H9 (cell line): ENCODE measurements around the gene KCNH1. TPM values are rescaled to one million over a fixed set of nuclear protein-coding genes. Genes with fewer than 3 reads are reported as not detected.

Experiments used
- DNase-seq: peaks from one replicate; pipeline ENCODE4 v3.0.0-alpha.2; 2017
- H2AFZ ChIP-seq: one replicate; pipeline ENCODE4 v1.6.1; 2013; ENCODE audit warnings: mild to moderate bottlenecking, low read length, control low read depth, moderate library complexity
- H2AK5ac ChIP-seq: 2 replicates; pipeline ENCODE4 v1.6.1; 2013; ENCODE audit warnings: low read length, control low read depth, mixed read lengths; ENCODE audit not compliant: insufficient read length
- H2BK120ac ChIP-seq: one replicate; pipeline ENCODE4 v1.6.1; 2013; ENCODE audit warnings: low read depth, mild to moderate bottlenecking, low read length, control low read depth, inconsistent platforms; ENCODE audit not compliant: poor library complexity, severe bottlenecking
- H2BK12ac ChIP-seq: 2 replicates; pipeline ENCODE4 v1.6.1; 2013; ENCODE audit warnings: low read length, control low read depth, mixed read lengths, low read depth; ENCODE audit not compliant: insufficient read length
- H2BK15ac ChIP-seq: 2 replicates; pipeline ENCODE4 v1.6.1; 2013; ENCODE audit warnings: low read depth, low read length, control low read depth
- H2BK20ac ChIP-seq: one replicate; pipeline ENCODE4 v1.6.1; 2013; ENCODE audit warnings: low read depth, mild to moderate bottlenecking, low read length, control low read depth, inconsistent platforms; ENCODE audit not compliant: poor library complexity, severe bottlenecking
- H2BK5ac ChIP-seq: 2 replicates; pipeline ENCODE4 v1.6.1; 2013; ENCODE audit warnings: low read length, control low read depth, mixed read lengths; ENCODE audit not compliant: insufficient read length
- H3K14ac ChIP-seq: 2 replicates; pipeline ENCODE4 v1.6.1; 2013; ENCODE audit warnings: low read length, control low read depth; ENCODE audit not compliant: insufficient read depth
- H3K18ac ChIP-seq: 2 replicates; pipeline ENCODE4 v1.6.1; 2013; ENCODE audit warnings: low read depth, mild to moderate bottlenecking, mixed read lengths, low read length, control low read depth; ENCODE audit not compliant: insufficient read length
- H3K23ac ChIP-seq: 2 replicates; pipeline ENCODE4 v1.6.1; 2013; ENCODE audit warnings: low read length, control low read depth, mixed read lengths, low read depth; ENCODE audit not compliant: insufficient read length
- H3K23me2 ChIP-seq: 2 replicates; pipeline ENCODE4 v1.6.1; 2013; ENCODE audit warnings: low read depth, mild to moderate bottlenecking, mixed read lengths, low read length, control low read depth; ENCODE audit not compliant: insufficient read length, poor library complexity, severe bottlenecking
- H3K27ac ChIP-seq: 2 replicates; pipeline ENCODE4 v1.5.1; 2013; ENCODE audit warnings: low read length, control low read depth, mixed read lengths, low read depth; ENCODE audit not compliant: insufficient read length
- H3K27me3 ChIP-seq: 2 replicates; pipeline ENCODE4 v1.6.1; 2013; ENCODE audit warnings: low read length, control low read depth, inconsistent platforms; ENCODE audit not compliant: insufficient read depth
- H3K4ac ChIP-seq: 2 replicates; pipeline ENCODE4 v1.6.1; 2013; ENCODE audit warnings: low read depth, mild to moderate bottlenecking, control low read depth, inconsistent platforms, low read length, moderate library complexity
- H3K4me1 ChIP-seq: 2 replicates; pipeline ENCODE4 v1.6.1; 2013; ENCODE audit warnings: low read length, control low read depth, inconsistent platforms; ENCODE audit not compliant: insufficient read depth
- H3K4me2 ChIP-seq: 2 replicates; pipeline ENCODE4 v1.6.1; 2013; ENCODE audit warnings: low read length, control low read depth, mixed read lengths; ENCODE audit not compliant: insufficient read length, insufficient read depth
- H3K56ac ChIP-seq: 2 replicates; pipeline ENCODE4 v1.6.1; 2013; ENCODE audit warnings: low read depth, mild to moderate bottlenecking, mixed read lengths, low read length, control low read depth; ENCODE audit not compliant: insufficient read length
- H3K79me1 ChIP-seq: 2 replicates; pipeline ENCODE4 v1.6.1; 2013; ENCODE audit warnings: low read depth, mild to moderate bottlenecking, moderate library complexity, low read length, control low read depth, inconsistent platforms; ENCODE audit not compliant: insufficient read depth, poor library complexity, severe bottlenecking
- H3K79me2 ChIP-seq: 2 replicates; pipeline ENCODE4 v1.6.1; 2013; ENCODE audit warnings: low read length, control low read depth, inconsistent platforms; ENCODE audit not compliant: insufficient read depth
- H3K9ac ChIP-seq: 2 replicates; pipeline ENCODE4 v1.6.1; 2013; ENCODE audit warnings: low read length, control low read depth, mixed read lengths; ENCODE audit not compliant: insufficient read length; ENCODE audit errors: extremely low read depth
- H3K9me3 ChIP-seq: one replicate; pipeline ENCODE4 v1.6.1; 2013; ENCODE audit warnings: low read depth, low read length, inconsistent platforms; ENCODE audit not compliant: control insufficient read depth
- H3T11ph ChIP-seq: one replicate; pipeline ENCODE4 v1.6.1; 2013; ENCODE audit warnings: mild to moderate bottlenecking, low read length, control low read depth, inconsistent platforms
- H4K20me1 ChIP-seq: one replicate; pipeline ENCODE4 v1.6.1; 2013; ENCODE audit not compliant: control insufficient read depth, insufficient read length, insufficient read depth
- H4K5ac ChIP-seq: 2 replicates; pipeline ENCODE4 v1.6.1; 2013; ENCODE audit warnings: low read depth, mild to moderate bottlenecking, mixed read lengths, low read length, control low read depth; ENCODE audit not compliant: insufficient read length
- H4K8ac ChIP-seq: replicated peaks from 2 replicates; pipeline ENCODE4 v1.6.1; 2013; ENCODE audit warnings: low read length, control low read depth, mixed read lengths, low read depth; ENCODE audit not compliant: insufficient read length
- H4K91ac ChIP-seq: 2 replicates; pipeline ENCODE4 v1.6.1; 2013; ENCODE audit warnings: low read depth, mild to moderate bottlenecking, moderate library complexity, mixed read lengths, low read length, control low read depth; ENCODE audit not compliant: insufficient read length
- H3K27ac Mint-ChIP-seq, 3 experiments: 2 replicates in 2 of 3; 3 replicates in 1 of 3; pipeline ENCODE4 v1.8.0; 2020 to 2021; ENCODE audit warnings: mixed read lengths in 3 of 3, mild to moderate bottlenecking in 1 of 3, moderate library complexity in 1 of 3
- H3K27me3 Mint-ChIP-seq: 2 replicates; pipeline ENCODE4 v1.8.0; 2021; ENCODE audit warnings: low read depth, mild to moderate bottlenecking, moderate library complexity, mixed read lengths
- H3K36me3 Mint-ChIP-seq, 3 experiments: 2 replicates in 2 of 3; 3 replicates in 1 of 3; pipeline ENCODE4 v1.8.0; 2020 to 2021; ENCODE audit warnings: low read depth in 3 of 3, mixed read lengths in 3 of 3; ENCODE audit not compliant: insufficient read depth in 1 of 3
- H3K4me1 Mint-ChIP-seq, 2 experiments: 2 replicates each; pipeline ENCODE4 v1.8.0; 2020; ENCODE audit warnings: mixed read lengths in 2 of 2
- H3K4me3 Mint-ChIP-seq, 2 experiments: 2 replicates in 1 of 2; 3 replicates in 1 of 2; pipeline ENCODE4 v1.8.0; 2020 to 2021; ENCODE audit warnings: mild to moderate bottlenecking in 2 of 2, mixed read lengths in 2 of 2, moderate library complexity in 1 of 2
- H3K9me3 Mint-ChIP-seq, 2 experiments: 2 replicates in 1 of 2; 3 replicates in 1 of 2; pipeline ENCODE4 v1.8.0; 2020; ENCODE audit warnings: mild to moderate bottlenecking in 2 of 2, mixed read lengths in 2 of 2, moderate library complexity in 1 of 2
- WGBS: extraction: QIAGEN DNeasy Blood & Tissue Kit; methylation state at CpG from one replicate; pipeline ENCODE4 v1.1.7; 2013; ENCODE audit warnings: missing lambda C conversion rate, low lambda C conversion rate, mixed read lengths; ENCODE audit not compliant: insufficient read length; ENCODE audit errors: extremely low coverage; 5-methylcytosine and 5-hydroxymethylcytosine counted together
- total RNA-seq: library from RNA; stranded (reverse); gene quantifications from 2 replicates; pipeline ENCODE4 v1.2.1, GENCODE V29; 2021
- TF ChIP-seq, protein P1 (sequence below): fragments of 200-600 bp; sonication (generic); conservative IDR thresholded peaks from 3 replicates; pipeline ENCODE4 v1.8.0; 2021; ENCODE audit warnings: antibody characterized with exemption, mild to moderate bottlenecking

The KCNH1 gene
- total RNA-seq, 1 experiment from 2014 or later, result 0.11 TPM

DNA sequence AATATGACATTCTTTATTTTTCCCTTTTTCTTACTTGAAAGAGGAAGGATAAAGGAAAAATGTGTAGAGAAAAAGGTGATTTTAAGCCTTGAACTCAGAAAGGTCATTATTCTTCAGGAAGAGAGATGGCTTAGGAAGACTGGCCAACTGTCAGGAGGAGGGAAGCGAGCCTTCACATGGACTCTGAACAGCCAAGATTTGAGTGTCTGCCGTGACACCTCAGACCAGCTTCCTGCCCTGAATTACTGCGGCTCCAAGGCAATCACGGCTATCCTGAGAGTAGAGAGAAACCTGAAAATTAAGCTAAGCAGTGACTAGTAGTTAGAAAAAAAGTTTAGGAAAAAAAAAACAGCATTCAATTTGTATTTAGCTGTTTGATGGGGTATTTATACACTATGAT is 314.7 kb downstream of the KCNH1 start:
- H3K36me3 Mint-ChIP-seq, result no peaks in the 10 kb centered on the region
- no peak overlapping the region for H3K9ac ChIP-seq
- DNase-seq, result no peak

More for the DNA sequence above, 314.7 kb downstream of the KCNH1 start:
- Histone ChIP-seq H3K4me1 (no peaks in the 10 kb centered on the region), H4K20me1 (no peaks in the 10 kb centered on the region), H4K8ac (no peak overlapping the region), H3K79me2 (no peaks in the 10 kb centered on the region), H3K9me3 (no peaks in the 10 kb centered on the region), H3K18ac (no peak overlapping the region), H2BK15ac (no peak overlapping the region), H4K5ac (no peak overlapping the region), H3K27me3 (no peaks in the 10 kb centered on the region), H3K23me2 (no peaks in the 10 kb centered on the region), H2AK5ac (no peak overlapping the region), H3K56ac (no peak overlapping the region), H3K14ac (no peak overlapping the region), H2AFZ (no peak overlapping the region), H3K4ac (no peak overlapping the region), H2BK20ac (no peak overlapping the region), H2BK120ac (no peak overlapping the region), H3K79me1 (no peaks in the 10 kb centered on the region), H3K27ac (no peak overlapping the region), H3T11ph (no peak overlapping the region), H3K23ac (no peak overlapping the region), H2BK5ac (no peak overlapping the region), H3K4me2 (no peak overlapping the region), H2BK12ac (no peak overlapping the region), H4K91ac (no peak overlapping the region)
- Mint-ChIP-seq H3K27me3 (peaks cover 3% of the 10 kb centered on the region), H3K9me3 (no peaks in the 10 kb centered on the region), H3K27ac (no peak overlapping the region), H3K4me1 (peaks cover 0 to 5% of the 10 kb centered on the region in 2 experiments; a peak in 2 of 4 replicates), H3K4me3 (no peak overlapping the region)
- no CpG with 5 or more reads among the region's 4 CpGs for WGBS
- TF ChIP-seq, protein P1, sequence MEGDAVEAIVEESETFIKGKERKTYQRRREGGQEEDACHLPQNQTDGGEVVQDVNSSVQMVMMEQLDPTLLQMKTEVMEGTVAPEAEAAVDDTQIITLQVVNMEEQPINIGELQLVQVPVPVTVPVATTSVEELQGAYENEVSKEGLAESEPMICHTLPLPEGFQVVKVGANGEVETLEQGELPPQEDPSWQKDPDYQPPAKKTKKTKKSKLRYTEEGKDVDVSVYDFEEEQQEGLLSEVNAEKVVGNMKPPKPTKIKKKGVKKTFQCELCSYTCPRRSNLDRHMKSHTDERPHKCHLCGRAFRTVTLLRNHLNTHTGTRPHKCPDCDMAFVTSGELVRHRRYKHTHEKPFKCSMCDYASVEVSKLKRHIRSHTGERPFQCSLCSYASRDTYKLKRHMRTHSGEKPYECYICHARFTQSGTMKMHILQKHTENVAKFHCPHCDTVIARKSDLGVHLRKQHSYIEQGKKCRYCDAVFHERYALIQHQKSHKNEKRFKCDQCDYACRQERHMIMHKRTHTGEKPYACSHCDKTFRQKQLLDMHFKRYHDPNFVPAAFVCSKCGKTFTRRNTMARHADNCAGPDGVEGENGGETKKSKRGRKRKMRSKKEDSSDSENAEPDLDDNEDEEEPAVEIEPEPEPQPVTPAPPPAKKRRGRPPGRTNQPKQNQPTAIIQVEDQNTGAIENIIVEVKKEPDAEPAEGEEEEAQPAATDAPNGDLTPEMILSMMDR, result no peak
